ENCODE measurements around the gene EIF3K. TPM values are rescaled to one million over a fixed set of nuclear protein-coding genes. Genes with fewer than 3 reads are reported as not detected.

The EIF3K gene
- total RNA-seq, 1 experiment from 2014 or later: 2,011 TPM

DNA sequence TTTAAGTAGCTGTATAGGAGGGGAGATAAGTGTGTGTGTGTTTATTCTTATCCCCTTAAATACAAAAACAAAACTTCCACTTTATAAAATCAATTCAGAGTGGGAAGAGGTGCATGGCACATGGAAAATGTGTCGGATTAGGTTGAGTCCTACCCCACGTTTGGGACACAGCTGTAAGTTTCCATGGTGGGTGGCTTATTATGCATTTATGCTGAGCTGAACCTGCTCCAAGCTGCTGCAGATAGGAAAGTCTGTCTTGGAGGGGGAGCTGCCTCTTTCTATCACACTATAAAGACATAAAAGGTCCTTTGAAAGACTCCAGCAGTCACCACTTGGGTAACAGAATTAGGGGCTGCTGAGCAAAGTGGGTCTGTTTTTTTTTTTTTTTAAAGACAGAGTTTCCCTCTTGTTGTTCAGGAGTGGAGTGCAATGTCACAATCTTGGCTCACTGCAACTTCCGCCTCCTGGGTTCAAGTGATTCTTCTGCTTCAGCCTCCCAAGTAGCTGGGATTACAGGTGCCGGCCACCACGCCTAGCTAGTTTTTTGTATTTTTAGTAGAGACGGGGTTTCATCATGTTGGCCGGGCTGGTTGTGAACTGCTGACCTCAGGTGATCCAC lies 43.7 kb downstream of the EIF3K start:
- no TSS peak for BruUV-seq (replicated peaks)
- Histone ChIP-seq H3K4me1 (ENCODE audit: control insufficient read depth, insufficient read depth, low read length) (peaks cover 100% of the 10 kb centered on the region), H3K36me3 (ENCODE audit: control insufficient read depth, insufficient read depth, low read length) (peaks cover 18% of the 10 kb centered on the region), H3K4me3 (ENCODE audit: low read depth in 2 of 2, low read length in 2 of 2) (peak overlapping the region in 1 of 2 experiments; percentile 5; a peak in 2 of 4 replicates), H3K9me3 (ENCODE audit: control insufficient read depth, insufficient read depth, low read depth, low read length) (no peaks in the 10 kb centered on the region), H3K27me3 (ENCODE audit: control insufficient read depth, insufficient read depth, low read length) (no peaks in the 10 kb centered on the region), H3K27ac (ENCODE audit: low read length) (peak overlapping the region; percentile 96)
- intact Hi-C loops (cut with micrococcal nuclease; ENCODE audit: unreplicated experiment) (no loop called here), in situ Hi-C loops (cut with HindIII; ENCODE audit: low pct_unique_long_range_greater_than_20kb, low sequenced_read_pairs) (loop anchor here (25.0 kb wide), 2 partner anchors 1125 to 1675 kb away; partner anchors contain the start of genes C19orf47, LEUTX and PLD3)
- POLR2A ChIA-PET: interaction anchor here (0.7 to 3.7 kb wide), 11 partner anchors 8 to 1318 kb away, joined by 3 to 23 read pairs (median 5); partner anchors contain the start of gene ACTN4
- TF ChIP-seq, protein P1, sequence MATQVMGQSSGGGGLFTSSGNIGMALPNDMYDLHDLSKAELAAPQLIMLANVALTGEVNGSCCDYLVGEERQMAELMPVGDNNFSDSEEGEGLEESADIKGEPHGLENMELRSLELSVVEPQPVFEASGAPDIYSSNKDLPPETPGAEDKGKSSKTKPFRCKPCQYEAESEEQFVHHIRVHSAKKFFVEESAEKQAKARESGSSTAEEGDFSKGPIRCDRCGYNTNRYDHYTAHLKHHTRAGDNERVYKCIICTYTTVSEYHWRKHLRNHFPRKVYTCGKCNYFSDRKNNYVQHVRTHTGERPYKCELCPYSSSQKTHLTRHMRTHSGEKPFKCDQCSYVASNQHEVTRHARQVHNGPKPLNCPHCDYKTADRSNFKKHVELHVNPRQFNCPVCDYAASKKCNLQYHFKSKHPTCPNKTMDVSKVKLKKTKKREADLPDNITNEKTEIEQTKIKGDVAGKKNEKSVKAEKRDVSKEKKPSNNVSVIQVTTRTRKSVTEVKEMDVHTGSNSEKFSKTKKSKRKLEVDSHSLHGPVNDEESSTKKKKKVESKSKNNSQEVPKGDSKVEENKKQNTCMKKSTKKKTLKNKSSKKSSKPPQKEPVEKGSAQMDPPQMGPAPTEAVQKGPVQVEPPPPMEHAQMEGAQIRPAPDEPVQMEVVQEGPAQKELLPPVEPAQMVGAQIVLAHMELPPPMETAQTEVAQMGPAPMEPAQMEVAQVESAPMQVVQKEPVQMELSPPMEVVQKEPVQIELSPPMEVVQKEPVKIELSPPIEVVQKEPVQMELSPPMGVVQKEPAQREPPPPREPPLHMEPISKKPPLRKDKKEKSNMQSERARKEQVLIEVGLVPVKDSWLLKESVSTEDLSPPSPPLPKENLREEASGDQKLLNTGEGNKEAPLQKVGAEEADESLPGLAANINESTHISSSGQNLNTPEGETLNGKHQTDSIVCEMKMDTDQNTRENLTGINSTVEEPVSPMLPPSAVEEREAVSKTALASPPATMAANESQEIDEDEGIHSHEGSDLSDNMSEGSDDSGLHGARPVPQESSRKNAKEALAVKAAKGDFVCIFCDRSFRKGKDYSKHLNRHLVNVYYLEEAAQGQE (IDR thresholded peaks at IDR 0.05; ENCODE audit: insufficient read depth in 1 of 2, low read depth in 2 of 2, low read length in 1 of 2): no peak
- TF ChIP-seq POLR2AphosphoS5 (IDR thresholded peaks at IDR 0.05; ENCODE audit: low read depth, low read length) (no peak), TCF7L2 (IDR thresholded peaks at IDR 0.05; ENCODE audit: low read depth, low read length) (no peak), SIN3A (IDR thresholded peaks at IDR 0.05; ENCODE audit: borderline replicate concordance, insufficient read depth, low read depth, low read length) (no peak)
- TF ChIP-seq, protein P2, sequence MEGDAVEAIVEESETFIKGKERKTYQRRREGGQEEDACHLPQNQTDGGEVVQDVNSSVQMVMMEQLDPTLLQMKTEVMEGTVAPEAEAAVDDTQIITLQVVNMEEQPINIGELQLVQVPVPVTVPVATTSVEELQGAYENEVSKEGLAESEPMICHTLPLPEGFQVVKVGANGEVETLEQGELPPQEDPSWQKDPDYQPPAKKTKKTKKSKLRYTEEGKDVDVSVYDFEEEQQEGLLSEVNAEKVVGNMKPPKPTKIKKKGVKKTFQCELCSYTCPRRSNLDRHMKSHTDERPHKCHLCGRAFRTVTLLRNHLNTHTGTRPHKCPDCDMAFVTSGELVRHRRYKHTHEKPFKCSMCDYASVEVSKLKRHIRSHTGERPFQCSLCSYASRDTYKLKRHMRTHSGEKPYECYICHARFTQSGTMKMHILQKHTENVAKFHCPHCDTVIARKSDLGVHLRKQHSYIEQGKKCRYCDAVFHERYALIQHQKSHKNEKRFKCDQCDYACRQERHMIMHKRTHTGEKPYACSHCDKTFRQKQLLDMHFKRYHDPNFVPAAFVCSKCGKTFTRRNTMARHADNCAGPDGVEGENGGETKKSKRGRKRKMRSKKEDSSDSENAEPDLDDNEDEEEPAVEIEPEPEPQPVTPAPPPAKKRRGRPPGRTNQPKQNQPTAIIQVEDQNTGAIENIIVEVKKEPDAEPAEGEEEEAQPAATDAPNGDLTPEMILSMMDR (IDR thresholded peaks at IDR 0.05): no peak
- no peak for ATAC-seq
- CTCF ChIA-PET: interaction anchor here (0.8 to 1.1 kb wide), 3 partner anchors 26 to 127 kb away, joined by 3 to 7 read pairs (median 4); no protein-coding TSS in a partner anchor
- no peak for DNase-seq (ENCODE audit: low read depth, low spot score)

DNA sequence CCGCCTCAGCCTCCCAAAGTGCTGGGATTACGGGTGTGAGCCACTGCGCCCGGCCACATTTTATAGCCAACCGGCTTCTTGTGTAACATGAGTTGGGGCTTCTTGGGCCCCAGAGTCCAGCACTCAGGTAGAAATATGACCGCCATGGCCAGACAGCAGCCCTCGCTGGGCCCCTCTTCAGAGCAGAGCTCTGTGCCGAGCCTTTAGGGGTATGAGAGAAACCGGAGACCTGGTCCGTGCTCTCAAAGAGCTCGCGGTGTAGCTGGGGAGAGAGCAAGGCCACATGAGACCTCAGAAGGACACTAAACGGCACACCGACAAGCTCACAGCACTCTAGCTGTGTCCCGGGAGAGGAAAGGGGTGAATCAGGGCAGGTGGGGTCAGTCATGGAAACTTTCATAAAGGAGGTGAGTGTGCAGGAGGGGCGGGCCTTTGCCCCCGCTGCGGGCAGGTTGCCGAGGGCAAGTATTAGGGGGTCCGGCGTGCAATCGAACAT lies 44.2 kb downstream of the EIF3K start:
- H3K27ac ChIP-seq (ENCODE audit: low read length): peak overlapping the region; percentile 96
- no peak for DNase-seq (ENCODE audit: low read depth, low spot score)
- H3K27me3 ChIP-seq (ENCODE audit: control insufficient read depth, insufficient read depth, low read length): no peaks in the 10 kb centered on the region
- intact Hi-C loops (cut with micrococcal nuclease; ENCODE audit: unreplicated experiment) (no loop called here), in situ Hi-C loops (cut with HindIII; ENCODE audit: low pct_unique_long_range_greater_than_20kb, low sequenced_read_pairs) (loop anchor here (25.0 kb wide), 2 partner anchors 1124 to 1674 kb away; partner anchors contain the start of genes C19orf47, LEUTX and PLD3)
- peaks cover 18% of the 10 kb centered on the region for H3K36me3 ChIP-seq (ENCODE audit: control insufficient read depth, insufficient read depth, low read length)
- ChIA-PET CTCF (interaction anchor here (0.9 to 1.1 kb wide), 2 partner anchors 26 to 128 kb away, joined by 4 to 7 read pairs; no protein-coding TSS in a partner anchor), POLR2A (interaction anchor here (0.5 to 3.7 kb wide), 15 partner anchors 9 to 1317 kb away, joined by 3 to 23 read pairs (median 5); partner anchors contain the start of gene ACTN4)
- H3K9me3 ChIP-seq (ENCODE audit: control insufficient read depth, insufficient read depth, low read depth, low read length): no peaks in the 10 kb centered on the region
- peaks cover 100% of the 10 kb centered on the region for H3K4me1 ChIP-seq (ENCODE audit: control insufficient read depth, insufficient read depth, low read length)
- H3K4me3 ChIP-seq (ENCODE audit: low read depth in 2 of 2, low read length in 2 of 2): peak overlapping the region in 1 of 2 experiments; percentile 30; a peak in 2 of 4 replicates
- ATAC-seq: peak; percentile 1; the same call in 1 of the 2 replicates
- no peak for TF ChIP-seq SIN3A (IDR thresholded peaks at IDR 0.05; ENCODE audit: borderline replicate concordance, insufficient read depth, low read depth, low read length)
- no peak for TF ChIP-seq POLR2AphosphoS5 (IDR thresholded peaks at IDR 0.05; ENCODE audit: low read depth, low read length)
- no peak for TF ChIP-seq TCF7L2 (IDR thresholded peaks at IDR 0.05; ENCODE audit: low read depth, low read length)
- TF ChIP-seq, protein P1 (IDR thresholded peaks at IDR 0.05; ENCODE audit: insufficient read depth in 1 of 2, low read depth in 2 of 2, low read length in 1 of 2): no peak
- TF ChIP-seq, protein P2 (IDR thresholded peaks at IDR 0.05): no peak
- BruUV-seq (replicated peaks): no TSS peak
